ENCODE data around the gene RNF112.
A peak's percentile ranks its signal among the peaks of the same experiment; 100 is the strongest.

RNF112 gene

GRCh38 chr17:19362277-19363113, 48.5 kb upstream of the RNF112 start, which contains the start of gene B9D1 (continued):
- TF ChIP-seq, protein P1, sequence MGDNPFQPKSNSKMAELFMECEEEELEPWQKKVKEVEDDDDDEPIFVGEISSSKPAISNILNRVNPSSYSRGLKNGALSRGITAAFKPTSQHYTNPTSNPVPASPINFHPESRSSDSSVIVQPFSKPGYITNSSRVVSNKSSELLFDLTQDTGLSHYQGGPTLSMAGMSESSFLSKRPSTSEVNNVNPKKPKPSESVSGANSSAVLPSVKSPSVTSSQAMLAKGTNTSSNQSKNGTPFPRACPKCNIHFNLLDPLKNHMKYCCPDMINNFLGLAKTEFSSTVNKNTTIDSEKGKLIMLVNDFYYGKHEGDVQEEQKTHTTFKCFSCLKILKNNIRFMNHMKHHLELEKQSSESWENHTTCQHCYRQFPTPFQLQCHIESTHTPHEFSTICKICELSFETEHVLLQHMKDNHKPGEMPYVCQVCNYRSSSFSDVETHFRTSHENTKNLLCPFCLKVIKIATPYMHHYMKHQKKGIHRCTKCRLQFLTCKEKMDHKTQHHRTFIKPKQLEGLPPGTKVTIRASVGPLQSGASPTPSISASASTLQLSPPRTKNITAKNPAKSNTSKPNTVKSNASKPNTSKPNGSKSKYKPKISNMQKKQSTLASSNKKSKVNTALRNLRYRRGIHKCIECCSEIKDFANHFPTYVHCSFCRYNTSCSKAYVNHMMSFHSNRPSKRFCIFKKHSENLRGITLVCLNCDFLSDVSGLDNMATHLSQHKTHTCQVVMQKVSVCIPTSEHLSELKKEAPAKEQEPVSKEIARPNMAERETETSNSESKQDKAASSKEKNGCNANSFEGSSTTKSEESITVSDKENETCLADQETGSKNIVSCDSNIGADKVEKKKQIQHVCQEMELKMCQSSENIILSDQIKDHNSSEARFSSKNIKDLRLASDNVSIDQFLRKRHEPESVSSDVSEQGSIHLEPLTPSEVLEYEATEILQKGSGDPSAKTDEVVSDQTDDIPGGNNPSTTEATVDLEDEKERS (tag by site-specific recombination; IDR thresholded peaks at IDR 0.05) = no peak
- TF ChIP-seq ZNF148 (tag by site-specific recombination; IDR thresholded peaks at IDR 0.05; ENCODE audit: borderline replicate concordance) = no peak
- TF ChIP-seq, protein P2, sequence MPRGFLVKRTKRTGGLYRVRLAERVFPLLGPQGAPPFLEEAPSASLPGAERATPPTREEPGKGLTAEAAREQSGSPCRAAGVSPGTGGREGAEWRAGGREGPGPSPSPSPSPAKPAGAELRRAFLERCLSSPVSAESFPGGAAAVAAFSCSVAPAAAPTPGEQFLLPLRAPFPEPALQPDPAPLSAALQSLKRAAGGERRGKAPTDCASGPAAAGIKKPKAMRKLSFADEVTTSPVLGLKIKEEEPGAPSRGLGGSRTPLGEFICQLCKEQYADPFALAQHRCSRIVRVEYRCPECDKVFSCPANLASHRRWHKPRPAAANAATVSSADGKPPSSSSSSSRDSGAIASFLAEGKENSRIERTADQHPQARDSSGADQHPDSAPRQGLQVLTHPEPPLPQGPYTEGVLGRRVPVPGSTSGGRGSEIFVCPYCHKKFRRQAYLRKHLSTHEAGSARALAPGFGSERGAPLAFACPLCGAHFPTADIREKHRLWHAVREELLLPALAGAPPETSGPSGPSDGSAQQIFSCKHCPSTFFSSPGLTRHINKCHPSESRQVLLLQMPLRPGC (tag by site-specific recombination; IDR thresholded peaks at IDR 0.05) = peak; percentile 12; the same call in 1 of the 2 replicates
- 0 out of 2 replicates have a peak, but pooled peaks have one; percentile 26 for TF ChIP-seq ZNF10 (tag by site-specific recombination; IDR thresholded peaks at IDR 0.05)
- TF ChIP-seq, protein P3, sequence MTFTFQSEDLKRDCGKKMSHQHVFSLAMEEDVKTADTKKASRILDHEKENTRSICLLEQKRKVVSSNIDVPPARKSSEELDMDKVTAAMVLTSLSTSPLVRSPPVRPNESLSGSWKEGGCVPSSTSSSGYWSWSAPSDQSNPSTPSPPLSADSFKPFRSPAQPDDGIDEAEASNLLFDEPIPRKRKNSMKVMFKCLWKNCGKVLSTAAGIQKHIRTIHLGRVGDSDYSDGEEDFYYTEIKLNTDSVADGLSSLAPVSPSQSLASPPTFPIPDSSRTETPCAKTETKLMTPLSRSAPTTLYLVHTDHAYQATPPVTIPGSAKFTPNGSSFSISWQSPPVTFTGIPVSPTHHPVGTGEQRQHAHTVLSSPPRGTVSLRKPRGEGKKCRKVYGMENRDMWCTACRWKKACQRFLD (tag by site-specific recombination; IDR thresholded peaks at IDR 0.05) = no peak
- TF ChIP-seq, protein P4, sequence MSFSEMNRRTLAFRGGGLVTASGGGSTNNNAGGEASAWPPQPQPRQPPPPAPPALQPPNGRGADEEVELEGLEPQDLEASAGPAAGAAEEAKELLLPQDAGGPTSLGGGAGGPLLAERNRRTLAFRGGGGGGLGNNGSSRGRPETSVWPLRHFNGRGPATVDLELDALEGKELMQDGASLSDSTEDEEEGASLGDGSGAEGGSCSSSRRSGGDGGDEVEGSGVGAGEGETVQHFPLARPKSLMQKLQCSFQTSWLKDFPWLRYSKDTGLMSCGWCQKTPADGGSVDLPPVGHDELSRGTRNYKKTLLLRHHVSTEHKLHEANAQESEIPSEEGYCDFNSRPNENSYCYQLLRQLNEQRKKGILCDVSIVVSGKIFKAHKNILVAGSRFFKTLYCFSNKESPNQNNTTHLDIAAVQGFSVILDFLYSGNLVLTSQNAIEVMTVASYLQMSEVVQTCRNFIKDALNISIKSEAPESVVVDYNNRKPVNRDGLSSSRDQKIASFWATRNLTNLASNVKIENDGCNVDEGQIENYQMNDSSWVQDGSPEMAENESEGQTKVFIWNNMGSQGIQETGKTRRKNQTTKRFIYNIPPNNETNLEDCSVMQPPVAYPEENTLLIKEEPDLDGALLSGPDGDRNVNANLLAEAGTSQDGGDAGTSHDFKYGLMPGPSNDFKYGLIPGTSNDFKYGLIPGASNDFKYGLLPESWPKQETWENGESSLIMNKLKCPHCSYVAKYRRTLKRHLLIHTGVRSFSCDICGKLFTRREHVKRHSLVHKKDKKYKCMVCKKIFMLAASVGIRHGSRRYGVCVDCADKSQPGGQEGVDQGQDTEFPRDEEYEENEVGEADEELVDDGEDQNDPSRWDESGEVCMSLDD (tag by site-specific recombination; IDR thresholded peaks at IDR 0.05) = peak; percentile 99
- peak; percentile 100 for TF ChIP-seq MYNN (tag by site-specific recombination; IDR thresholded peaks at IDR 0.05; ENCODE audit: borderline replicate concordance)
- TF ChIP-seq ZNF19 (tag by site-specific recombination; IDR thresholded peaks at IDR 0.05; ENCODE audit: low read depth) = no peak
- TF ChIP-seq ZNF837 (tag by site-specific recombination; IDR thresholded peaks at IDR 0.05) = no peak
- peak; percentile 69; the same call in 1 of the 2 replicates for TF ChIP-seq HIC1 (tag by site-specific recombination; IDR thresholded peaks at IDR 0.05)
- TF ChIP-seq ZBTB48 (tag by site-specific recombination; IDR thresholded peaks at IDR 0.05) = peak; percentile 79; the same call in 1 of the 2 replicates
- no peak for TF ChIP-seq ZNF555 (tag by site-specific recombination; conservative IDR thresholded peaks at IDR 0.05)
- peak; percentile 81; the same call in 1 of the 2 replicates for TF ChIP-seq OVOL3 (tag by site-specific recombination; IDR thresholded peaks at IDR 0.05)
- no peak for TF ChIP-seq SCRT2 (tag by site-specific recombination; IDR thresholded peaks at IDR 0.05)
- no peak for TF ChIP-seq PRDM1 (tag by site-specific recombination; IDR thresholded peaks at IDR 0.05)
- no peak for TF ChIP-seq ZNF621 (tag by site-specific recombination; IDR thresholded peaks at IDR 0.05)
- peak; percentile 81 for TF ChIP-seq ZNF629 (tag by site-specific recombination; IDR thresholded peaks at IDR 0.05)
- no peak for TF ChIP-seq ZNF48 (tag by site-specific recombination; IDR thresholded peaks at IDR 0.05)
- no peak for TF ChIP-seq ZNF658 (tag by site-specific recombination; IDR thresholded peaks at IDR 0.05)
- TF ChIP-seq ZNF560 (tag by site-specific recombination; IDR thresholded peaks at IDR 0.05; ENCODE audit: borderline replicate concordance) = no peak
- TF ChIP-seq GLIS1 (tag by site-specific recombination; IDR thresholded peaks at IDR 0.05) = peak; percentile 100
- TF ChIP-seq, protein P5, sequence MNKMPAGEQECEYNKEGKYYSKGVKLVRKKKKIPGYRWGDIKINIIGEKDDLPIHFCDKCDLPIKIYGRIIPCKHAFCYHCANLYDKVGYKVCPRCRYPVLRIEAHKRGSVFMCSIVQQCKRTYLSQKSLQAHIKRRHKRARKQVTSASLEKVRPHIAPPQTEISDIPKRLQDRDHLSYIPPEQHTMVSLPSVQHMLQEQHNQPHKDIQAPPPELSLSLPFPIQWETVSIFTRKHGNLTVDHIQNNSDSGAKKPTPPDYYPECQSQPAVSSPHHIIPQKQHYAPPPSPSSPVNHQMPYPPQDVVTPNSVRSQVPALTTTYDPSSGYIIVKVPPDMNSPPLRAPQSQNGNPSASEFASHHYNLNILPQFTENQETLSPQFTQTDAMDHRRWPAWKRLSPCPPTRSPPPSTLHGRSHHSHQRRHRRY (tag by site-specific recombination; IDR thresholded peaks at IDR 0.05) = no peak

All from HEK293 (cell line).